ENCODE data around the gene TBC1D24. TPM values are rescaled to one million over a fixed set of nuclear protein-coding genes. Genes with fewer than 3 reads are reported as not detected.

Gene TBC1D24
- total and polyA plus RNA-seq, 9 of the 15 experiments (the other 6 are each of a cell fraction or from before 2014, with no cell fraction given): 1.7 to 22.6 (median 7.2) TPM

DNA sequence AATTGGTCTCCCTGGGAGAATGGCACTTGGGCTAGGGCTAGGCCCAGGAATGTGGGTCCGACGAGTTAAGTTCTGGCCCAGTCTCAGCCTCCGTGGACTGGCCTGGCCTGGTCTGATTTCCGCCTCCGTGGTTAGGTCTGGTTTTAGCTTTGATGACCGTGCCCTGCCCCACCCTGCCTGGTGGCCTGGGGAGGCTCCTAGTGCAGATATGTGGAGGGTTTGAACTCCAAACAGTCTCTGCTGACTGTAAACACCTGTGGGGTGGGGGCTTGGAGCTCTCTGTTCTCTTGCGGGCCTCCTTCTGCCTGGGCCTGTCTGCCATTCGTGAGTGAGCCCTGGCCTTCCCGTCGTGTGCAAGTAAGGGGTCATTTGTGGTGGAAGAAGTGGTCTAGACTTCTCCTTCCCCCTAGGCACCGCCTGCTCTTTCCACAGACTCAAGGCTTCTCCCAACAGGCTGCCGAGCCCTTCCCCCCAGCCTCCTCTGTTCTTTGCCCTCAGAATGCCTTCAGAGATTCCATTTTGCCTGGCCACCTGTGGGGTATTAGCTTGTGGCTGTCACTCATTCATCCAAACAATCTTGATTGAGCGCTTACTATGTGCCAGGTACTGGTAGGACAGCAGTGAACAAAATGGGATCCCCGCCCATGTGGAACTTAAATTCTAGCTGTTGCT is 40.4 kb downstream of the TBC1D24 start (continued):
- TF ChIP-seq, protein P1, sequence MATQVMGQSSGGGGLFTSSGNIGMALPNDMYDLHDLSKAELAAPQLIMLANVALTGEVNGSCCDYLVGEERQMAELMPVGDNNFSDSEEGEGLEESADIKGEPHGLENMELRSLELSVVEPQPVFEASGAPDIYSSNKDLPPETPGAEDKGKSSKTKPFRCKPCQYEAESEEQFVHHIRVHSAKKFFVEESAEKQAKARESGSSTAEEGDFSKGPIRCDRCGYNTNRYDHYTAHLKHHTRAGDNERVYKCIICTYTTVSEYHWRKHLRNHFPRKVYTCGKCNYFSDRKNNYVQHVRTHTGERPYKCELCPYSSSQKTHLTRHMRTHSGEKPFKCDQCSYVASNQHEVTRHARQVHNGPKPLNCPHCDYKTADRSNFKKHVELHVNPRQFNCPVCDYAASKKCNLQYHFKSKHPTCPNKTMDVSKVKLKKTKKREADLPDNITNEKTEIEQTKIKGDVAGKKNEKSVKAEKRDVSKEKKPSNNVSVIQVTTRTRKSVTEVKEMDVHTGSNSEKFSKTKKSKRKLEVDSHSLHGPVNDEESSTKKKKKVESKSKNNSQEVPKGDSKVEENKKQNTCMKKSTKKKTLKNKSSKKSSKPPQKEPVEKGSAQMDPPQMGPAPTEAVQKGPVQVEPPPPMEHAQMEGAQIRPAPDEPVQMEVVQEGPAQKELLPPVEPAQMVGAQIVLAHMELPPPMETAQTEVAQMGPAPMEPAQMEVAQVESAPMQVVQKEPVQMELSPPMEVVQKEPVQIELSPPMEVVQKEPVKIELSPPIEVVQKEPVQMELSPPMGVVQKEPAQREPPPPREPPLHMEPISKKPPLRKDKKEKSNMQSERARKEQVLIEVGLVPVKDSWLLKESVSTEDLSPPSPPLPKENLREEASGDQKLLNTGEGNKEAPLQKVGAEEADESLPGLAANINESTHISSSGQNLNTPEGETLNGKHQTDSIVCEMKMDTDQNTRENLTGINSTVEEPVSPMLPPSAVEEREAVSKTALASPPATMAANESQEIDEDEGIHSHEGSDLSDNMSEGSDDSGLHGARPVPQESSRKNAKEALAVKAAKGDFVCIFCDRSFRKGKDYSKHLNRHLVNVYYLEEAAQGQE (IDR thresholded peaks at IDR 0.05; ENCODE audit: borderline replicate concordance): peak; percentile 50; the same call in 1 of the 2 replicates
- TF ChIP-seq, protein P1 (CRISPR knock-in tag; IDR thresholded peaks at IDR 0.05; ENCODE audit: low read depth): no peak
- peak in 1 of 3 experiments; percentile 9 for TF ChIP-seq YY1 (IDR thresholded peaks at IDR 0.05; ENCODE audit: borderline replicate concordance in 1 of 3, control insufficient read depth in 1 of 3, extremely low read depth in 1 of 3, insufficient read depth in 3 of 3, insufficient read length in 1 of 3, insufficient replicate concordance in 2 of 3, low read depth in 1 of 3, low read length in 2 of 3)
- no peak for TF ChIP-seq HMG20B (CRISPR knock-in tag; IDR thresholded peaks at IDR 0.05)
- TF ChIP-seq SIN3A (IDR thresholded peaks at IDR 0.05; ENCODE audit: borderline replicate concordance in 2 of 2, control insufficient read depth in 1 of 2, low read depth in 2 of 2, low read length in 2 of 2): peak in 1 of 2 experiments; percentile 34; a peak in 1 of 4 replicates
